ENCODE measurements around the gene PDE4A.

GRCh38 chr19:10395917-10396316, 24.4 kb upstream of the PDE4A start:
- no peak for TF ChIP-seq CTCF (IDR thresholded peaks at IDR 0.05)
- TF ChIP-seq POLR2A (IDR thresholded peaks at IDR 0.05) = no peak
